Suprapubic skin (tissue), 4 donors: ENCODE results near the gene NLRC3. TPM values are rescaled to one million over a fixed set of nuclear protein-coding genes. Genes with fewer than 3 reads are reported as not detected.

ENCODE experiments used
- DNase-seq, 2 donors: peaks; one replicate each; pipeline ENCODE4 v3.0.0-alpha.2; 2019; ENCODE audit warnings: low spot score in 2 of 2
- H3K27ac ChIP-seq: fragments of 200-600 bp; sonication (generic); one replicate; pipeline ENCODE4 v1.5.1; 2019
- H3K27me3 ChIP-seq: fragments of 200-600 bp; sonication (generic); one replicate; pipeline ENCODE4 v1.5.1; 2019
- H3K36me3 ChIP-seq: fragments of 200-600 bp; sonication (generic); one replicate; pipeline ENCODE4 v1.5.1; 2019
- H3K4me1 ChIP-seq: fragments of 200-600 bp; sonication (generic); one replicate; pipeline ENCODE4 v1.5.1; 2019
- H3K4me3 ChIP-seq: fragments of 200-600 bp; sonication (generic); one replicate; pipeline ENCODE4 v1.5.1; 2019; ENCODE audit warnings: mild to moderate bottlenecking
- H3K9me3 ChIP-seq: fragments of 200-600 bp; sonication (generic); one replicate; pipeline ENCODE4 v1.5.1; 2019
- CTCF ChIP-seq, 2 donors: fragments of 200-600 bp in 1 of 2; fragments of 450-650 bp in 1 of 2; sonication (generic) in 1 of 2; IDR thresholded peaks; one replicate each; pipeline ENCODE4 v1.5.1; 2016 to 2019; ENCODE audit warnings: antibody characterized with exemption in 2 of 2, mild to moderate bottlenecking in 1 of 2, moderate library complexity in 1 of 2
- EP300 ChIP-seq: sonication (generic); formaldehyde crosslinking; IDR thresholded peaks from one replicate; pipeline ENCODE4 v1.6.1; 2017; ENCODE audit warnings: antibody characterized with exemption
- POLR2A ChIP-seq, 2 donors: fragments of 450-650 bp; IDR thresholded peaks; one replicate each; pipeline ENCODE4 v1.6.1; 2017; ENCODE audit warnings: antibody characterized with exemption in 2 of 2, mild to moderate bottlenecking in 2 of 2, moderate library complexity in 2 of 2
- POLR2AphosphoS5 ChIP-seq, 3 donors: sonication (generic); formaldehyde crosslinking; IDR thresholded peaks; one replicate each; pipeline ENCODE4 v1.6.1; 2017; ENCODE audit warnings: antibody characterized with exemption in 3 of 3
- WGBS: methylation state at CpG from one replicate; pipeline ENCODE4 v1.1.5; 2018; 5-methylcytosine and 5-hydroxymethylcytosine counted together
- total RNA-seq, 4 donors: library from RNA; depleted of rRNA; stranded (reverse); fragments of >200 nt; gene quantifications; one replicate each; pipeline ENCODE4 v1.1.0, GENCODE V29; 2016

NLRC3 gene
- total RNA-seq, 4 donors from 2014 or later: 0.16 to 1.2 (median 0.39) TPM

- no peak overlapping the region for H3K4me3 ChIP-seq
- H3K4me1 ChIP-seq: no peaks in the 10 kb centered on the region
- 92% methylated on average over 5 of the region's 27 CpGs for WGBS
- TF ChIP-seq EP300 (no peak), POLR2AphosphoS5 (IDR thresholded peaks at IDR 0.05) (no peak), POLR2A (IDR thresholded peaks at IDR 0.05) (no peak), CTCF (IDR thresholded peaks at IDR 0.05) (no peak)
- H3K9me3 ChIP-seq: no peaks in the 10 kb centered on the region
- DNase-seq: no peak
- peaks cover 32% of the 10 kb centered on the region for H3K36me3 ChIP-seq
- no peak overlapping the region for H3K27ac ChIP-seq
- no peaks in the 10 kb centered on the region for H3K27me3 ChIP-seq
These were observed 19.1 kb upstream of the NLRC3 start for GRCh38 chr16:3596101-3596861.

- no peak for TF ChIP-seq POLR2AphosphoS5 (IDR thresholded peaks at IDR 0.05)
- no peak for TF ChIP-seq CTCF (IDR thresholded peaks at IDR 0.05)
- no peak for TF ChIP-seq EP300
- no peak for TF ChIP-seq POLR2A (IDR thresholded peaks at IDR 0.05)
- Histone ChIP-seq H3K9me3 (no peaks in the 10 kb centered on the region), H3K4me1 (no peaks in the 10 kb centered on the region), H3K27me3 (no peaks in the 10 kb centered on the region), H3K27ac (no peak overlapping the region), H3K36me3 (peaks cover 34% of the 10 kb centered on the region), H3K4me3 (no peak overlapping the region)
- no peak for DNase-seq
- WGBS: 89% methylated on average over 19 of the region's 19 CpGs
These were observed 18.4 kb upstream of the NLRC3 start for GRCh38 chr16:3595521-3596021.

- H3K27ac ChIP-seq: no peak overlapping the region
- no peaks in the 10 kb centered on the region for H3K4me1 ChIP-seq
- H3K27me3 ChIP-seq: no peaks in the 10 kb centered on the region
- no peak for DNase-seq
- H3K4me3 ChIP-seq: no peak overlapping the region
- no peak for TF ChIP-seq CTCF (IDR thresholded peaks at IDR 0.05)
- no peak for TF ChIP-seq POLR2A (IDR thresholded peaks at IDR 0.05)
- no peak for TF ChIP-seq POLR2AphosphoS5 (IDR thresholded peaks at IDR 0.05)
- no peak for TF ChIP-seq EP300
- H3K36me3 ChIP-seq: peaks cover 33% of the 10 kb centered on the region
- 100% methylated on average over 3 of the region's 11 CpGs for WGBS
- H3K9me3 ChIP-seq: no peaks in the 10 kb centered on the region
These were observed 17.9 kb upstream of the NLRC3 start for GRCh38 chr16:3595110-3595486.

GRCh38 chr16:3594316-3595109 lies 17.3 kb upstream of the NLRC3 start:
- no peak for TF ChIP-seq POLR2AphosphoS5 (IDR thresholded peaks at IDR 0.05)
- TF ChIP-seq CTCF (IDR thresholded peaks at IDR 0.05): no peak
- TF ChIP-seq EP300: no peak
- TF ChIP-seq POLR2A (IDR thresholded peaks at IDR 0.05): no peak
- WGBS: over 99% methylated on average over 11 of the region's 22 CpGs
- H3K4me3 ChIP-seq: no peak overlapping the region
- no peaks in the 10 kb centered on the region for H3K9me3 ChIP-seq
- peaks cover 34% of the 10 kb centered on the region for H3K36me3 ChIP-seq
- no peaks in the 10 kb centered on the region for H3K27me3 ChIP-seq
- H3K4me1 ChIP-seq: no peaks in the 10 kb centered on the region
- no peak for DNase-seq
- H3K27ac ChIP-seq: no peak overlapping the region

- Histone ChIP-seq H3K4me3 (no peak overlapping the region), H3K27me3 (no peaks in the 10 kb centered on the region), H3K4me1 (no peaks in the 10 kb centered on the region), H3K27ac (no peak overlapping the region), H3K9me3 (no peaks in the 10 kb centered on the region), H3K36me3 (peaks cover 35% of the 10 kb centered on the region)
- no peak for DNase-seq
- 88% methylated on average over 12 of the region's 12 CpGs for WGBS
- TF ChIP-seq POLR2AphosphoS5 (IDR thresholded peaks at IDR 0.05) (no peak), POLR2A (IDR thresholded peaks at IDR 0.05) (no peak), EP300 (no peak), CTCF (IDR thresholded peaks at IDR 0.05) (no peak)
These were observed 15.4 kb upstream of the NLRC3 start for GRCh38 chr16:3592559-3592958.
